Tibial nerve (tissue), 4 donors: ENCODE data around the gene GNB2. TPM values are rescaled to one million over a fixed set of nuclear protein-coding genes. Genes with fewer than 3 reads are reported as not detected.
A peak's percentile ranks its signal among the peaks of the same experiment; 100 is the strongest.

Experiments
- DNase-seq, 2 donors: peaks; one replicate each; pipeline ENCODE4 v3.0.0-alpha.2; 2019; ENCODE audit warnings: low spot score in 2 of 2
- H3K27ac ChIP-seq, 4 donors: fragments of 200-600 bp; sonication (generic) in 3 of 4; one replicate each; pipeline ENCODE4 v1.5.1; 2017 to 2019; ENCODE audit warnings: mild to moderate bottlenecking in 1 of 4
- H3K27me3 ChIP-seq, 2 donors: fragments of 200-600 bp; sonication (generic) in 1 of 2; one replicate each; pipeline versions ENCODE4 v1.5.1 to v1.6.0; 2017 to 2019
- H3K36me3 ChIP-seq, 3 donors: fragments of 200-600 bp; sonication (generic); one replicate each; pipeline ENCODE4 v1.5.1; 2018 to 2019
- H3K4me1 ChIP-seq, 4 donors: fragments of 200-600 bp; sonication (generic) in 3 of 4; one replicate each; pipeline ENCODE4 v1.5.1; 2017 to 2019
- H3K4me3 ChIP-seq, 4 donors: fragments of 200-600 bp; sonication (generic) in 3 of 4; one replicate each; pipeline ENCODE4 v1.5.1; 2017 to 2019; ENCODE audit warnings: mild to moderate bottlenecking in 1 of 4, moderate library complexity in 1 of 4
- H3K9me3 ChIP-seq, 4 donors: fragments of 200-600 bp; sonication (generic) in 3 of 4; one replicate each; pipeline ENCODE4 v1.5.1; 2017 to 2019
- EP300 ChIP-seq, 2 donors: sonication (generic); formaldehyde crosslinking; IDR thresholded peaks; one replicate each; pipeline ENCODE4 v1.6.1; 2017; ENCODE audit warnings: antibody characterized with exemption in 2 of 2, mild to moderate bottlenecking in 1 of 2
- POLR2A ChIP-seq, 2 donors: fragments of 450-650 bp; IDR thresholded peaks; one replicate each; pipeline ENCODE4 v1.6.1; 2017; ENCODE audit warnings: antibody characterized with exemption in 2 of 2, mild to moderate bottlenecking in 2 of 2, moderate library complexity in 2 of 2
- WGBS, 2 donors: methylation state at CpG; one replicate each; pipeline ENCODE4 v1.1.5; 2018; 5-methylcytosine and 5-hydroxymethylcytosine counted together
- total RNA-seq, 4 donors: library from RNA; depleted of rRNA; stranded (reverse); fragments of >200 nt; gene quantifications; one replicate each; pipeline ENCODE4 v1.1.0, GENCODE V29; 2016
- TF ChIP-seq, protein P1 (sequence below), 5 experiments: fragments of 200-600 bp in 3 of 5; fragments of 450-650 bp in 2 of 5; sonication (generic) in 3 of 5; IDR thresholded peaks; one replicate each; pipeline ENCODE4 v1.5.1; 2016 to 2019; ENCODE audit warnings: antibody characterized with exemption in 5 of 5, mild to moderate bottlenecking in 3 of 5, moderate library complexity in 2 of 5

GNB2 gene
- total RNA-seq, 4 donors from 2014 or later = 185 to 290 (median 248) TPM

DNA sequence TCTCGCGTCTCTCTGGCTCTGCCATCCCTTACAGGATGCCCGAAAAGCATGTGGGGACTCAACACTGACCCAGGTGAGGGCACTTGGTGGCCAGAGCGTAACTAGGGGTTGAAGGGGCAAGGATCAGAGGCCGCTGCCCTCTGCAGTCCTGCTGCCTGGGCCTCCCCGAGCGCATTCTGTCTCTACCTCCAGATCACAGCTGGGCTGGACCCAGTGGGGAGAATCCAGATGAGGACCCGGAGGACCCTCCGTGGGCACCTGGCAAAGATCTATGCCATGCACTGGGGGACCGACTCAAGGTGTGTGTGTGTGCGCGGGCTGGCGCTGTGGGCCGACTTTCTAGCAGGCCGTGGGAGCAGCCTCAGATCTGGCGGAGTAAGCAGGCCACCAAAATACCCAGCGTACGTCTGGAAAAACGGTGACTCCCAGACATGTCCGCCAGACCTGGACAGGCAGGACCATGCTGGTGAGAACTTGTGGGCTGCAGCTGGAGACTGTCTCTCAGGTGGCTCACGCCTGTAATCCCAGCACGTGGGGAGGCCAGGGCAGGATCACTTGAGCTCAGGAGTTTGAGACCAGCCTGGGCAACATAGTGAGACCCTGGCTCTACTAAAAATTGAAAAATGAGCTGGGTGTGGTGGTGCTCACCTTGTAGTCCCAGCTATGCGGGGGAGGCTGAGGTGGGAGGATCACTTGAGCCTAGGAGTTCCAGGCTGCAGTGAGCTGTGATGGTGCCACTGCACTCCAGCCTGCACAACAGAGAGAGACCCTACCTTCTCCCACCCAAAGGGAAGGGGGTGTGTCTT lies 3.2 kb downstream of the GNB2 start:
- H3K9me3 ChIP-seq = no peaks in the 10 kb centered on the region
- no peak for TF ChIP-seq POLR2A (IDR thresholded peaks at IDR 0.05)
- TF ChIP-seq EP300 (IDR thresholded peaks at IDR 0.05) = no peak
- TF ChIP-seq, protein P1, sequence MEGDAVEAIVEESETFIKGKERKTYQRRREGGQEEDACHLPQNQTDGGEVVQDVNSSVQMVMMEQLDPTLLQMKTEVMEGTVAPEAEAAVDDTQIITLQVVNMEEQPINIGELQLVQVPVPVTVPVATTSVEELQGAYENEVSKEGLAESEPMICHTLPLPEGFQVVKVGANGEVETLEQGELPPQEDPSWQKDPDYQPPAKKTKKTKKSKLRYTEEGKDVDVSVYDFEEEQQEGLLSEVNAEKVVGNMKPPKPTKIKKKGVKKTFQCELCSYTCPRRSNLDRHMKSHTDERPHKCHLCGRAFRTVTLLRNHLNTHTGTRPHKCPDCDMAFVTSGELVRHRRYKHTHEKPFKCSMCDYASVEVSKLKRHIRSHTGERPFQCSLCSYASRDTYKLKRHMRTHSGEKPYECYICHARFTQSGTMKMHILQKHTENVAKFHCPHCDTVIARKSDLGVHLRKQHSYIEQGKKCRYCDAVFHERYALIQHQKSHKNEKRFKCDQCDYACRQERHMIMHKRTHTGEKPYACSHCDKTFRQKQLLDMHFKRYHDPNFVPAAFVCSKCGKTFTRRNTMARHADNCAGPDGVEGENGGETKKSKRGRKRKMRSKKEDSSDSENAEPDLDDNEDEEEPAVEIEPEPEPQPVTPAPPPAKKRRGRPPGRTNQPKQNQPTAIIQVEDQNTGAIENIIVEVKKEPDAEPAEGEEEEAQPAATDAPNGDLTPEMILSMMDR (IDR thresholded peaks at IDR 0.05) = no peak
- H3K27ac ChIP-seq = peak overlapping the region; percentile 97 to 99 (median 98)
- H3K27me3 ChIP-seq = no peaks in the 10 kb centered on the region
- peaks cover 8 to 40% (median 23%) of the 10 kb centered on the region in 3 donors for H3K36me3 ChIP-seq
- peaks cover 0 to 68% (median 36%) of the 10 kb centered on the region in 4 donors for H3K4me1 ChIP-seq
- peak overlapping the region; percentile 91 to 100 (median 96) for H3K4me3 ChIP-seq
- 73 to 74% methylated on average over 19 to 23 of the region's 23 CpGs for WGBS, 2 donors
- DNase-seq = no peak

DNA sequence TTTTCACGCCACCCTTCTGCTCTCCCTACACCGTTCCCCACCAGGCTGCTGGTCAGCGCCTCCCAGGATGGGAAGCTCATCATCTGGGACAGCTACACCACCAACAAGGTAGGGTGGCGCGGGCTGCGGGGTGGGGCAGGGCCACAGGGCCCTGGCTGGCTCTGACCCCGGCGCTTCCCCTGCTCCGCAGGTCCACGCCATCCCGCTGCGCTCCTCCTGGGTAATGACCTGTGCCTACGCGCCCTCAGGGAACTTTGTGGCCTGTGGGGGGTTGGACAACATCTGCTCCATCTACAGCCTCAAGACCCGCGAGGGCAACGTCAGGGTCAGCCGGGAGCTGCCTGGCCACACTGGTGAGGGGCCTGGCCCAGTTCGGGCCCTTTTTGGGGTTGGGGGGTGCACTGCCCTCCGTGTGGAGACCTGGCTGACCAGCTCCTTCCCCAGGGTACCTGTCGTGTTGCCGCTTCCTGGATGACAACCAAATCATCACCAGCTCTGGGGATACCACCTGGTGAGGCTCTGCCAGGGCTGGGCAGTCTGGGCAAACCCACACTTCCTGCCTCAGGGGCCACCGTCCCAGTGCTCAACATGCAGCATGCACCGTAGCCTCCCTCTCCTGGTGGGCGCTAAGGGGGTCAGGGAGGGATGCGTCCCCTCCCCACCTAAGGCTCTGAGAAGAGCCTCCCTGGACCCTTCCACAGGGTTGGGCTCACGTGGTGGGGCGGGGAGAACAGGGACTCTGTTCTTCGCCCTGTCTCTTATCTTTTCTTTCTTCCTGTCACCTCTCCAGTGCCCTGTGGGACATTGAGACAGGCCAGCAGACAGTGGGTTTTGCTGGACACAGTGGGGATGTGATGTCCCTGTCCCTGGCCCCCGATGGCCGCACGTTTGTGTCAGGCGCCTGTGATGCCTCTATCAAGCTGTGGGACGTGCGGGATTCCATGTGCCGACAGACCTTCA lies 4.0 kb downstream of the GNB2 start:
- TF ChIP-seq, protein P1 (IDR thresholded peaks at IDR 0.05) = no peak
- TF ChIP-seq EP300 (IDR thresholded peaks at IDR 0.05) (no peak), POLR2A (IDR thresholded peaks at IDR 0.05) (no peak)
- H3K36me3 ChIP-seq = peaks cover 10 to 49% (median 23%) of the 10 kb centered on the region in 3 donors
- peaks cover 0 to 74% (median 37%) of the 10 kb centered on the region in 4 donors for H3K4me1 ChIP-seq
- DNase-seq = no peak
- no peak overlapping the region for H3K4me3 ChIP-seq
- no peaks in the 10 kb centered on the region for H3K9me3 ChIP-seq
- H3K27me3 ChIP-seq = no peaks in the 10 kb centered on the region
- peak overlapping the region in 3 of 4 donors; percentile 78 to 99 (median 95) for H3K27ac ChIP-seq
- WGBS, 2 donors = 80 to 82% methylated on average over 27 to 28 of the region's 36 CpGs

DNA sequence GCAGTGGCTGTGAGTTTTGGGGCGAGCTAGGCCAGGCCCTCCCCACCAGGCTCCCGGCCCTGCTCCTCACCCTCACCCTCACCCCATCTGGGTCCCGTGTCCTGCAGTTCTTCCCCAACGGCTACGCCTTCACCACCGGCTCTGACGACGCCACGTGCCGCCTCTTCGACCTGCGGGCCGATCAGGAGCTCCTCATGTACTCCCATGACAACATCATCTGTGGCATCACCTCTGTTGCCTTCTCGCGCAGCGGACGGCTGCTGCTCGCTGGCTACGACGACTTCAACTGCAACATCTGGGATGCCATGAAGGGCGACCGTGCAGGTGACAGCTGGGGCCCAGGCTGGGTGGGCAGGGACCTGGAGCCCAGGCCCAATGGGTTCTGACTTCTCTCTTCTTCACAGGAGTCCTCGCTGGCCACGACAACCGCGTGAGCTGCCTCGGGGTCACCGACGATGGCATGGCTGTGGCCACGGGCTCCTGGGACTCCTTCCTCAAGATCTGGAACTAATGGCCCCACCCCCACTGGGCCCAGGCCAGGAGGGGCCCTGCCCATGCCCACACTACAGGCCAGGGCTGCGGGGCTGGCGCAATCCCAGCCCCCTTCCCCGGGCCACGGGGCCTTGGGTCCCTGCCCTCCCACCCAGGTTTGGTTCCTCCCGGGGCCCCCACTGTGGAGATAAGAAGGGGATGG lies 4.9 kb downstream of the GNB2 start:
- no peaks in the 10 kb centered on the region for H3K27me3 ChIP-seq
- WGBS, 2 donors = 73 to 74% methylated on average over 32 to 35 of the region's 35 CpGs
- no peak overlapping the region for H3K4me3 ChIP-seq
- peaks cover 0 to 69% (median 35%) of the 10 kb centered on the region in 4 donors for H3K4me1 ChIP-seq
- peak overlapping the region in 3 of 4 donors; percentile 78 to 99 (median 95) for H3K27ac ChIP-seq
- peaks cover 10 to 57% (median 27%) of the 10 kb centered on the region in 3 donors for H3K36me3 ChIP-seq
- no peaks in the 10 kb centered on the region for H3K9me3 ChIP-seq
- DNase-seq = no peak
- TF ChIP-seq POLR2A (IDR thresholded peaks at IDR 0.05) (no peak), EP300 (IDR thresholded peaks at IDR 0.05) (no peak)
- TF ChIP-seq, protein P1 (IDR thresholded peaks at IDR 0.05) = no peak

DNA sequence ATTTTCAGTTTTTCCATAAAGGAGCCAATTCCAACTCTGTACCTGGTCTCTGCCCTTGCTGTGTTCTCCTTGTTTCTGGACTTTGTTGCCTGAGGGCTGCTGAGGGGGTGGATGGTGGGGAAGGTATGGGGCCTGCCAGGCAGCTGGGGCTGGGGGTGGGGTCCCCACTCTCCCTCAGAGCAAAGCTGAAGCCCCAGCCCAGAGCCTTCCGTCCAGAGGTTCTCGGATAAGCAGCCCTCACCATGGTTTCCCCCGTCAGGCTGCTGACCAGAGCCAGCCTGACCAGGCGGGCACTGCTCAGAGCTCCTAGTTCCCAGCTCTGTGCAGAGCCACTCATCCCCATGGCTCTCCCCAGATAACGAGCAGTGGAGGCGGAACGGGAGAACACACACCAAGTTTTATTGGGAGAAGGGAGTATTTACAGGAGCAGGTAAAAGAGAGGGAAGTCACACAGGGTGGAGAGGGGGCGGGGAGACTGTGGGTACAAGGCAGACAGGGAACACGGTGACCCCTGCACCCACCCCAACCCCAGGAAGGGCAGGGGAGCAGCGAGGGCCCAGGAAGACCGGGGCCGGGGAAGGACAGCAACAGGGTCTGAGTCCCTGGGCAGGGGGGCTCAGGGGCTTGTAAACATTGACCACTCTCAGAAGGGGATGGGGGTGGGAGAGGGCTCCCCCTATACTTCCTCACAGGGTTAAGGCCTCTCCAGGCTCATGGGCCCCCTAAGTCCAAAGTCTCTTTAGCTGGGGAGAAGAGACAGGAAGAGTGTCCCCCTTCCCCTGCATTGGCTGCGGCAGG lies 5.8 kb downstream of the GNB2 start:
- no peak for TF ChIP-seq EP300 (IDR thresholded peaks at IDR 0.05)
- no peak for TF ChIP-seq POLR2A (IDR thresholded peaks at IDR 0.05)
- TF ChIP-seq, protein P1 (IDR thresholded peaks at IDR 0.05) = no peak
- Histone ChIP-seq H3K36me3 (peaks cover 16 to 66% (median 35%) of the 10 kb centered on the region in 3 donors), H3K9me3 (no peaks in the 10 kb centered on the region), H3K27ac (peak overlapping the region; percentile 68 to 99 (median 86)), H3K4me1 (peaks cover 0 to 69% (median 35%) of the 10 kb centered on the region in 4 donors), H3K4me3 (no peak overlapping the region), H3K27me3 (no peaks in the 10 kb centered on the region)
- WGBS, 2 donors = 56 to 57% methylated on average over 13 of the region's 13 CpGs
- DNase-seq = no peak
